Activated CD8-positive, alpha-beta memory T cell treated with anti-CD3 and anti-CD28 coated beads for 1 hour (primary cell): ENCODE data around the gene RLBP1.
"Not testable (repeated sequence)": the region's sequence is repeated elsewhere in the genome, so short reads cannot be mapped to it uniquely, and the experiment has no call there.

Experiments used
- DNase-seq, 2 donors: peaks; one replicate each; pipeline ENCODE4 v3.0.0-alpha.2; 2020; ENCODE audit warnings: low read depth in 1 of 2; ENCODE audit errors: extremely low read depth in 1 of 2

Gene RLBP1

DNA sequence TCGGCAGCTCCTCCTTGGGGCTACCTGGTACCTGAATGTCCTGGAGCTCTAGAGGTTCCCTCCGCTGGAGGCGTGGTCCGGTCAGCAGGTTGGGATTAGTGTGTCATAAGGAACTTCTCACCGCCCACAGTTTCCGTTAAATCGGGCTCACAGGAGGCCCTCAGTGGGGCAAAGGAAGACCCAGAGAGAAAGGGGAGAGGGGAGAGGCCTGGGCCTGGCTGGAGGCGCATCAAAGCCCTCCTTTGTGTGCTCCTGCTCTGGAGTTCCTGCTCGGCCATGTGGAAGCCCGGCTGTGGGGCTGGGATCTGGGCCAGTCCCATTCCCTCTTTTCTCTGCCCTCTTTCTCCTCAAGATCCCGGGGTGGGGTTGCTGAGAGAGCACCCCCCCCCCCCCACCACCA is at the start of gene RLBP1:
Gene RLBP1 (minus strand): TSS at position 37 of the 400 bp plus-strand sequence. CDS start 2,604 bp downstream, outside the sequence.
- no peak for DNase-seq

DNA sequence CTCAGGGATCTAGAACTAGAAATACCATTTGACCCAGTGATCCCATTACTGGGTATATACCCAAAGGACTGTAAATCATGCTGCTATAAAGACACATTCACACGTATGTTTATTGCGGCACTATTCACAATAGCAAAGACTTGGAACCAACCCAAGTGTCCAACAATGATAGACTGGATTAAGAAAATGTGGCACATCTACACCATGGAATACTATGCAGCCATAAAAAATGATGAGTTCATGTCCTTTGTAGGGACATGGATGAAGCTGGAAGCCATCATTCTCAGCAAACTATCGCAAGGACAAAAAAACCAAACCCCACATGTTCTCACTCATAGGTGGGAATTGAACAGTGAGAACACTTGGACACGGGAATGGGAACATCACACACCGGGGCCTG is 28.8 kb upstream of the RLBP1 start:
- DNase-seq: not testable (repeated sequence)

DNA sequence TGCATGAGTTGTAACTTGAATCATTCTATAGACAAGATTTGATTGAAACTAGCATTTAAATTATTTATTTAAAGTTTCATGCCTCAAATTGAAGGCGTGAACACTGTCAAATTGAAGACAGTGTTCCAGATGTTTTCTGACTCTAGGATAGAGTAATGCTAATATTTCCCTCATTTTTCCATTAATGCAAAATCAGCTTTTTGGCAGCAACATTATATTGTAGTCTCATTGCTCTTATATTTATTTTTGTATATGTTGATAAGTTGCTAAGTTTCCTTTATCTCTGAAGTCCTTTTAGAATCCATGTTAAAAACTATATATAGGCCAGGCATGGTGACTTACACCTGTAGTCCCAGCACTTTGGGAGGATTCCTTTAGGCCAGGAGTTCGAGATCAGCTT is 27.2 kb upstream of the RLBP1 start:
- no peak for DNase-seq

DNA sequence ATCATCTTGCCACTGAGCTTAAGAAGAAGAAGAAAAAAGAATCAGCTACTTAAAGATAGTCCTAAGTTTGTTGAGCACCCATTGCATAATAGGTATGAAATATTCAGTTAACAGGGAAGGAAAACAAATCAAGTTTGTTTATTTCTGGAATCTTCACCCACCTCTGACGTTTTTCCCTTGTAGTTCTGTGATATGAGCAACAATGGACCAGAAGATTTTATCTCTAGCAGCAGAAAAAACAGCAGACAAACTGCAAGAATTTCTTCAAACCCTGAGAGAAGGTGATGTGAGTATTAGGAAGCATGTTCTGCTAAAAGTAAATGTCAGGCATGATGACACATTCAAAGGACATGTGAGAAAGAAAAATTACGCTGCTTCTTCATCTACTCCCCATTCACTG is 26.1 kb upstream of the RLBP1 start:
- no peak for DNase-seq

- DNase-seq: no peak
Measured at GRCh38 chr15:89244574-89244903, 23.2 kb upstream of the RLBP1 start.

DNA sequence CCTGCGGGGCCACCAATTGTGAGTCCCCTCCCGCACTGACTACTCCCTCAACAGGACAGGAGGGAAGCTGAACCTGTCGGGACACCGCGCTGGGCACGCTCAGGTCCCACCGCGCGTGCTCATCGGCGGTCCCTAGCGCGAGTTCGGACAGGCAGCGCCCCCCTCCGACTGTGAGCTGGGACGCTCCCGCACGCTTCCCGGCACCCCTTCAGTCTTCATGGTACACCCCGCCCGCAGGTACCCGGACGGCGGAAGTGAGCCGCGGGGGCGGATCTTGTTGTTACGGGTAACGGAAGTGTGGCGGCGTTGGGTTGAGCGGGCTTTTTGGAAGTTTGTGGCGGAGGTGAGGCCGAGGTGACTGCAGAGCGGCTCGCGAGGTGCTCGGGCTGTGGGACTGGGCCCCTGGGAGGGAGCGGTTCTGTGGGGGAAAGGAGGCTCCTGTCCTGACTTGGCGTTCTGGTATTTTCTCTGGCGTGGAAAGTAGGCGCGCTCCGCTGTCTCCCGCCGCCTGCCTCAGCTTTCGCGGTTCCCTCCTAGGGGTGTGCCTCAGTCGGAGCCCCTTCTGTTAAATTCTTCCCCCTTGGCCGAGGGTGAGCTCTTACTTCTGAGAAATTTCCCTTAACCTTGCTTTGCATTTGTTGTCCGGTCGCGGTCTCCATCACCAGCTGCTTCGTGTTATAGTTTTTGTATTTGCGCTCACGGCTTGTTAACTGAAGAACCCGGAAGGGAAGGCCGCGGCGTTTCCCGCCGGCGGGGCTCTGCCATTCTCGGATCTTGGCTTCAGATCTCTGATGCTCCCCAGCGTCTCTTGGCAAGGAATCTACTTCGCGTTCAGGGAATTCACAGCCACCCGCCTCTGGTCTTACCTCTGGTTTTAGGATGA is 22.6 kb upstream of the RLBP1 start, which contains the start of gene FANCI:
Gene FANCI (plus strand): TSS at position 289 of the 883 bp plus-strand sequence. CDS start 3,669 bp downstream, outside the sequence.
- peak; percentile 88 to 95 for DNase-seq

DNA sequence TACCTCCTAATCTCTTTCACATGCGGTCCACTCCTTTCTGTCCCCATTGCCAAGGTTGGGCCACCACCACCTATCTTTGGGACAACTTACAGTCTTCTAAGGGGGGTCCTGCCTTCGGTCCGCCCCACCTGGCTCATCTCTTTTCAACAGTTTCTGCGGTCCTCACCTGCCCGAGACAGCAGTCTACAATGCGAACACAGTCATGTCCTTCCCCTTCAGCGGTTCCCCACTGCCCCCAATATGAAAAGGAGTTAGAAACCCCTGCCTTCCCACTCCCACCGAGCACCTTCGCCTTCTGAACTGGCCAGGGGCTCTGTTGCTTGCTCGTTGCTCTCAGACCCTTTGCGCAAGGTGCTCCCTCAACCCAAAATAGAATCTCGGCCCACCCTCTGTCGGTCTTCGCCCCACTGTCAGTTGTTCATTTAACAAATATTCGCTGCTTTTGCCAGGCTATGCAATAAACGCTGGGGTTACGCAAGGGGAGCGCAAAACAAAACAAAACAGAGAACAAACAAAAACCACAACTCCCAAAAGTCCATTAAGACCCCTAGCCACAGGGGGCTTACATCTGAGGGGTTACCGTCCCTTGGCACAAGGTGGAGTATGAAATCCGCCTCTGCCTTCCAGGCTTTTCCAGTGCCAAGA is 21.8 kb upstream of the RLBP1 start:
- no peak for DNase-seq

GRCh38 chr15:89239883-89240810 is 18.8 kb upstream of the RLBP1 start:
- DNase-seq: not testable (repeated sequence)

DNA sequence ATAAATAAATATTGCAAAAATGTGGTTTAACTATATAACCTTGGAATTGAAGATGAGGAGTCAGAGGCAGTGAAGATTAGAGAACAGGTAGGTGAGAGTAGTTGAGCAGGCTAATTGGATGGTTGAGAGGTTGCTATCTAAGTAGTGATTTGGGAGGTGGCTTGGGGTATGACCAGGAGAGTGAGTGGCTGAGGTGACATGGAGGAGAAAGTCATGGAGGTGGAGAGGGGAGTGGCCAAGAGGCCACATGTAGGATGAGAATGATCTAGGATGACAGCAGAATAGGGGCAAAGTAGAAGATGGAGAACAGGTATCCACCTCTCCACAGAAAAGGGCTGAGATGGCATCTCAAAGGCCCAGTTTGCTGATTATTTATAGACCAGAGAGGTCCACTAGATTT is 10.5 kb upstream of the RLBP1 start:
- DNase-seq: no peak

GRCh38 chr15:89230277-89230676 is 8.9 kb upstream of the RLBP1 start:
- no peak for DNase-seq

GRCh38 chr15:89227425-89227824 is 6.0 kb upstream of the RLBP1 start:
- no peak for DNase-seq

DNA sequence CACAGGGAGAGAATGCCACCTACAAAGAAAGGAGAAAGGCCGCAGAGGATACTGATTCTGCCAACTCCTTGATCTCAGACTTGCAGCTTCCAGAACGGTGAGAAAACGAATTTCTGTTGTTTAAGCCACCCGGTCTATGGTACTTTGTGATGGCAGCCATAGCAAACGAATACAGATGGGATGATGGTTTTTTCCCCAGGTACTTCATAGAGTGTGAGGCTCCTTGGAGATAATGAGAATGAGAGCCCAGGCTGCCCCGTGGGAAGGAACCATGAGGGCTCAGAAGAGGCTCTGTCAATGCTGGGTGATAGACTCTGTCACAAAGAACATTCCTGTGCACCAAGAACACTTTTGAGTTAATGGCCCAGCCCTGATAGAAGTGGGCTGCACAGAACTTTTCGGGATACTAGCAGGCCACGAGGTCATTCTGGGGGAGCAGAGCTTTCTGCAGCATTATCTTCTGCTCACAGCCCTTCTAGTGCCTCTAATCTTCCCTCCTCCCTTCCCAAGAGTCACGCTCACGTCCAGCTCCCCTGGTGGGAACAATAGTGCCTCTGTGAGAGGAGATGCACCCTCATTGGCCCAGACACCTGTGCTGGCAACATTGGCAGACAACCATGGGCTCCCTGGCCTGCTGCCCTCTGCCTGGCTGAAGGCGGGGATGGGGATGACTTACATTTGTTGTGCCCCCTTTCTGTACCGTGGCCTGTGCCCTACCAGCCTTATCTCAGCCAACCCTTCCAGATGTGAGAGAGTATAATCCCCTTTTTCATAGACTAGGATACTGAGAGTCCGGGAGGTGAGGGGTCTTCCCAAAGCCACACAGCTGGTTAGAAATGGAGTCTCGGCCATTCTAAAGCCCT is 5.2 kb upstream of the RLBP1 start:
- DNase-seq: no peak

DNA sequence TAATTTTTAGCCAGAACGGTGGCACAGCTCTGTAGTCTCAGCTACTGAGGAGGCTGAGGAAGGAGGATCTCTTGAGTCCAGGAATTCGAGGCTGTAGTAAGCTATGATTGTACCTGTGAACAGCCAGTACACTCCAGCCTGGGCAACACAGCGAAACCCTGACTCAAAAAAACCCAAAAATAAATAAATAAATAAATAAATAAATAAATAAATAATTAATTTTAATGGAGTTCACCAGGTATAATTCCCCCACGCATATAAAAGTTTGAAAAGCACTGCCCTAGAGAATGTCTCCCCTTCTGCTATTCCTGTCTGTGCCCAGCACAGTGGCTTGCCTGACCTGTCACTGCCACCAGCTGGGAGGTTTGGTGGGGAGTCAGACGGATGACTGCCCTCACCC is 4.2 kb upstream of the RLBP1 start:
- no peak for DNase-seq

GRCh38 chr15:89218531-89218930 is 2.8 kb downstream of the RLBP1 start:
- no peak for DNase-seq

DNA sequence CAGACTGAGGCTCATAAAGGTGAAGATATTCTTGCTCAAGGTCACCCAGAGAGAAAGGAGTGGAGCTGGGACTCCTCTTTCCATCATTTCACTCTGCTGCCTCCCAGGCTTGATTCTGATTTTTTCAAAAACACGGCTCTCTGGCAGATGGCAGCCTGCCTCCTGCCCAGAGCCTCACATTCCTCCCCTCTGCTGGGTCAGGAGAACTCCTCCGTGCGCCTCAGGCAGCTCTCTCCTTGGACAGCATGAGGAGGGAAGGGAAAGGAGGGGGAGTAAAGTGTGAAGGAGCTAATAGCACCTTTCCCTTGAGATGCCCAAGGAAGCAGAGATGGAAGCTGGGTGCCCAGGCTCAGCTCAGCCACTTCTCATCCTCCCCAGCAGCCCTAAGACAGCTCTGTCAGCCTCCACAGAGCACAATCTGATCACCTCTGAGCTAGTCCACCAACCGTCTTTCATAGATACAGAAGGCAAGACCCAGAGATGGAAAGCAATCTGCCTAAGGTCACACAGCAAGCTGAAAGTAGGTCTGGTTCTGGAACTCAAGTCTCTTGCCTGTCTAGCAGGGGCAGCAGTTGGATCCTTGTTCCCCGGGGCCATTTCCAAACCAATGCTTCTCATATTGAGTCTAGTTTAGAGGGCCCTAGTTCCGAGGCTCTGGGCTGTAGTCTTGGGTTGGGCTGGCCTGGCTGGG is 3.5 kb downstream of the RLBP1 start:
- no peak for DNase-seq

- no peak for DNase-seq
Measured at GRCh38 chr15:89217031-89217430, 4.3 kb downstream of the RLBP1 start.

DNA sequence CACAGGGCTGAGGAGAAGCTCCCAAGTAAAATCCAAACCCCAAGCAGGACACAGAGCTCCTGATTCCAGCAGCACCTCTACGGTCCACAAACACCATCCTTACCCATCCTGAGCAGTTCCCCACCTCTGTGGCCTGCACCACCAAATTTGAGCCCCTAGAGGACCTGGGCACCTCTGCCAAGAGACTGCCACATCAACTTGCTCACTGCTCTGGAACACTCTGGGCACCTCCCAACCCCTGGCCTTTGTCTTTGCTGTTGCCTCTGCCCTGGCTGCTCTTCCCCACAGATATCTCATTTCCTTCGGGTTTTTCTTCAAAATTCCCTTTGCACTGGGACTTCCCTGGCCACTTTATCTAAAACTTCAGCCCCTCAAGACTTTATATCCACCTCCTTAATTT is 5.8 kb downstream of the RLBP1 start:
- DNase-seq: no peak

DNA sequence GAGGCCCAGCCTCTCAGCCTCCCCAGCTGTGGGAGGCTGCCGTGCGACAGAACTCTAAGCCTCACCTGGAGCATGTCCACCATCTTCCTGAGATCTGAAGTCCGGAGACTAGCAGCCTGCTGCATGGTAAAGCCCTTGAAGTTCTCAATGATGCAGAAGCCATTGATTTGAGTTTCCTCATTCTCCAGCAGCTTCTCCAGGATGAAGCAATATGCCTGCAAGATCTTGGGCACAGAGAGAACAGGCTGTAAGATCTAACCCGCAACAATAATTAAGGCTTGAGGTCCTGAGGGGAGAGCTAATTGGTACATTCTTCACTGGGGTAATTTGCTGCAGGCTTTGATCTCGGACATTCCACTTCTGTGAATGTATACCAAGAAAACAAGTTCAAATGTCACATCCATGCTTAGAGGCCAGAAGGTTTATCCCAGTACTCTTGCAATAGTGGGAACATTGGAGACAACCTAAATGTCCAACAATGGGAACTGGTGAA is 9.7 kb downstream of the RLBP1 start:
- DNase-seq: no peak

- DNase-seq: no peak
Measured at GRCh38 chr15:89209057-89209456, 12.3 kb downstream of the RLBP1 start.
